Esophagus muscularis mucosa (tissue), 4 donors: ENCODE data around the gene ABCG2. TPM values are rescaled to one million over a fixed set of nuclear protein-coding genes. Genes with fewer than 3 reads are reported as not detected.

Source experiments
- DNase-seq: peaks from one replicate; pipeline ENCODE4 v3.0.0-alpha.2; 2017; ENCODE audit errors: extremely low spot score
- H3K27ac ChIP-seq, 4 donors: fragments of 200-600 bp; sonication (generic); replicated peaks in 1 of 4; 1 replicate in 3 of 4; 2 replicates in 1 of 4; pipeline ENCODE4 v1.5.1; 2016 to 2019; ENCODE audit warnings: mild to moderate bottlenecking in 1 of 4
- H3K27me3 ChIP-seq, 4 donors: fragments of 200-600 bp; sonication (generic); one replicate each; pipeline versions ENCODE4 v1.5.1 to v1.6.0; 2016 to 2019
- H3K36me3 ChIP-seq, 4 donors: fragments of 200-600 bp; sonication (generic); one replicate each; pipeline ENCODE4 v1.5.1; 2016 to 2019
- H3K4me1 ChIP-seq, 4 donors: fragments of 200-600 bp; sonication (generic); one replicate each; pipeline ENCODE4 v1.5.1; 2016 to 2019
- H3K4me3 ChIP-seq, 4 donors: fragments of 200-600 bp; sonication (generic); 1 replicate in 2 of 4; 2 replicates in 2 of 4; pipeline ENCODE4 v1.5.1; 2016 to 2019; ENCODE audit warnings: mild to moderate bottlenecking in 4 of 4, moderate library complexity in 1 of 4
- H3K9me3 ChIP-seq, 4 donors: fragments of 200-600 bp; sonication (generic); 1 replicate in 3 of 4; 2 replicates in 1 of 4; pipeline ENCODE4 v1.5.1; 2016 to 2019
- EP300 ChIP-seq: sonication (generic); formaldehyde crosslinking; IDR thresholded peaks from one replicate; pipeline ENCODE4 v1.6.1; 2017; ENCODE audit warnings: antibody characterized with exemption
- POLR2A ChIP-seq: fragments of 450-650 bp; IDR thresholded peaks from one replicate; pipeline ENCODE4 v1.6.1; 2017; ENCODE audit warnings: antibody characterized with exemption, moderate library complexity, mild to moderate bottlenecking, low read depth
- POLR2AphosphoS5 ChIP-seq, 2 donors: sonication (generic); formaldehyde crosslinking; IDR thresholded peaks; one replicate each; pipeline ENCODE4 v1.6.1; 2017; ENCODE audit warnings: antibody characterized with exemption in 2 of 2
- WGBS: methylation state at CpG from one replicate; pipeline ENCODE4 v1.1.5; 2018; 5-methylcytosine and 5-hydroxymethylcytosine counted together
- intact Hi-C: fragments of 100-400 bp; cut with DNase I; formaldehyde crosslinking; loops from one replicate; pipeline ENCODE4 v1.15.1; 2023
- total RNA-seq, 4 donors: library from RNA; depleted of rRNA; stranded (reverse); fragments of >200 nt; gene quantifications; one replicate each; pipeline versions ENCODE4 v1.1.0 to v1.2.1, GENCODE V29; 2016
- TF ChIP-seq, protein P1 (sequence below), 3 experiments: fragments of 200-600 bp in 2 of 3; fragments of 450-650 bp in 1 of 3; sonication (generic) in 2 of 3; IDR thresholded peaks; one replicate each; pipeline ENCODE4 v1.5.1; 2017 to 2019; ENCODE audit warnings: antibody characterized with exemption in 3 of 3, mild to moderate bottlenecking in 2 of 3, moderate library complexity in 1 of 3

ABCG2 gene
- total RNA-seq, 4 donors from 2014 or later, result 0.83 to 5.2 (median 2.7) TPM

DNA sequence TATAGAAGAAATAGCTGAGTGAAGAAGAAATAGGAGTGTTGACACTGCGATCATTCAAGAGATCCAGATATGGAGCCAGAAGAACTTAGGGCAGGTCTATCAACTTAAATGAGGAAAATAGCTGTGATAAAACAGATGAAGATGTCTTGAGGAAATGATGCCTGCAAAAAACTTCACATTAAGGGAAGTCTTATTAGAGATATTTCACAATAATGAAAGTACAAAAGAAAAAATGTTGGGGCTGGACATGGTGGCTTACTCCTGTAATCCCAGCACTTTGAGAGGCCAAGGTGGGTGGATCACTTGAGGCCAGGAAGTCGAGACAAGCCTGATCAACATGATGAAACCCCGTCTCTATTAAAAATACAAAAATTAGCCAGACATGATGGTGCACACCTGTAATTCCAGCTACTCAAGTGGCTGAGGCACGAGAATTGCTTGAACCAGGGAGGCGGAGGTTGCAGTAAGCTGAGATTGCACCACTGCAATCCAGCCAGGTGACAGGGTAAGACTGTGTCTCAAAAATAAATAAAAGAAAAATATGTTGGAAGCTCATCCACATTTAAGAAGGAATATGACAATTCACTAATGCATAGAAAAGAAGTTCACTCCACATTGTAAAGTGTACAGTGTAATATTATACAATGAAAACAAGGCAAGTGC is 94.7 kb downstream of the ABCG2 start:
- 83% methylated on average over 5 of the region's 5 CpGs for WGBS
- no peaks in the 10 kb centered on the region for H3K27me3 ChIP-seq

DNA sequence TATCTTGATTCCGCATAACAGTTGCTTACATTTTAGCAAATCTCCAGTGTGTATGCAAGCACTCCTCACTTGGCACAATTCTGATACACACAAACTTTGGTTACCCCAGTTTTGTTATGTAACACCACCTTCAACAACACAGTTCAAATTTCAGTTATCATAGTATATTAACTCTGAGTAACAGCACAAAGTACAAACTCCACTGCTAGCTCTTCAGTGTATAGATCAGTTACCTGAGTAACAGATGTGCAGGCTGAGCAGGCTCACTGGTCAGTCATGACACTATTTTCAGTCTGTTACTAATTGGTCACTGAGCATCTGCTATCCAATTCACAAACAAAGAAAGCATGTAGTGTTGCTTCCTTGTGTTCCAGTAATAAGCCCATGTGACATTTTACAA is 95.6 kb downstream of the ABCG2 start:
- no peak overlapping the region for H3K27ac ChIP-seq
- intact Hi-C loops, result no loop called here

More for the DNA sequence above, 94.7 kb downstream of the ABCG2 start:
- Histone ChIP-seq H3K36me3 (peaks cover 54 to 88% (median 69%) of the 10 kb centered on the region in 4 donors), H3K4me3 (no peak overlapping the region), H3K4me1 (peaks cover 0 to 13% (median 3%) of the 10 kb centered on the region in 4 donors), H3K9me3 (peaks cover 0 to 3% (median 0%) of the 10 kb centered on the region in 4 donors), H3K27ac (no peak overlapping the region)
- TF ChIP-seq, protein P1, sequence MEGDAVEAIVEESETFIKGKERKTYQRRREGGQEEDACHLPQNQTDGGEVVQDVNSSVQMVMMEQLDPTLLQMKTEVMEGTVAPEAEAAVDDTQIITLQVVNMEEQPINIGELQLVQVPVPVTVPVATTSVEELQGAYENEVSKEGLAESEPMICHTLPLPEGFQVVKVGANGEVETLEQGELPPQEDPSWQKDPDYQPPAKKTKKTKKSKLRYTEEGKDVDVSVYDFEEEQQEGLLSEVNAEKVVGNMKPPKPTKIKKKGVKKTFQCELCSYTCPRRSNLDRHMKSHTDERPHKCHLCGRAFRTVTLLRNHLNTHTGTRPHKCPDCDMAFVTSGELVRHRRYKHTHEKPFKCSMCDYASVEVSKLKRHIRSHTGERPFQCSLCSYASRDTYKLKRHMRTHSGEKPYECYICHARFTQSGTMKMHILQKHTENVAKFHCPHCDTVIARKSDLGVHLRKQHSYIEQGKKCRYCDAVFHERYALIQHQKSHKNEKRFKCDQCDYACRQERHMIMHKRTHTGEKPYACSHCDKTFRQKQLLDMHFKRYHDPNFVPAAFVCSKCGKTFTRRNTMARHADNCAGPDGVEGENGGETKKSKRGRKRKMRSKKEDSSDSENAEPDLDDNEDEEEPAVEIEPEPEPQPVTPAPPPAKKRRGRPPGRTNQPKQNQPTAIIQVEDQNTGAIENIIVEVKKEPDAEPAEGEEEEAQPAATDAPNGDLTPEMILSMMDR (IDR thresholded peaks at IDR 0.05), result no peak
- TF ChIP-seq EP300, result no peak
- no peak for TF ChIP-seq POLR2AphosphoS5 (IDR thresholded peaks at IDR 0.05)
- no peak for TF ChIP-seq POLR2A
- no peak for DNase-seq
- intact Hi-C loops, result no loop called here

DNA sequence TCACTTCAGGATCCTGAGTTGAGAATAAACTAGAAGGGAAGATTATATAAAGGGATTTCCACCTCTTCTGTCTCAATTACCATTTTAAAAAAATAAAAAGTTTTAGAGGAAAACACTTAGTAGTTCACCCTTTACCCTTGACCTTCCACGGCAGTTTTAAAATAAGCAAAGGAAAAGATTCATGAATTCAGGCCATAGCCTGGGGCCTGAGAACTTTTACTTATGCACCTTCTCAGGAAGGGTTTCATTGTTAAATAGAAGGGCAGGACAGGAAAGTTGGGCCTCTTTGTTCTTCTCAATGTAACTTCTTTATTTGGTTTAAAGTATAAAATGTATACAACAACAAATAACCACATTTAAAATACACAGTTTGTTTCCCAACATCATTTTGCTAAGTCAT is 96.1 kb downstream of the ABCG2 start:
- H3K36me3 ChIP-seq, result peaks cover 43 to 88% (median 65%) of the 10 kb centered on the region in 4 donors
- no peaks in the 10 kb centered on the region for H3K27me3 ChIP-seq
- TF ChIP-seq, protein P1 (IDR thresholded peaks at IDR 0.05), result no peak
- no peak for TF ChIP-seq EP300
- TF ChIP-seq POLR2A, result no peak
- TF ChIP-seq POLR2AphosphoS5 (IDR thresholded peaks at IDR 0.05), result no peak
- H3K9me3 ChIP-seq, result no peaks in the 10 kb centered on the region
- H3K4me3 ChIP-seq, result no peak overlapping the region
- WGBS, result 42% methylated on average over 1 of the region's 1 CpG
- intact Hi-C loops, result no loop called here
- no peak overlapping the region for H3K27ac ChIP-seq
- DNase-seq, result no peak
- peaks cover 0 to 13% (median 3%) of the 10 kb centered on the region in 4 donors for H3K4me1 ChIP-seq

More for the DNA sequence above, 95.6 kb downstream of the ABCG2 start:
- no peaks in the 10 kb centered on the region for H3K9me3 ChIP-seq
- peaks cover 0 to 13% (median 3%) of the 10 kb centered on the region in 4 donors for H3K4me1 ChIP-seq
- peaks cover 45 to 88% (median 65%) of the 10 kb centered on the region in 4 donors for H3K36me3 ChIP-seq
- no peak for TF ChIP-seq POLR2AphosphoS5 (IDR thresholded peaks at IDR 0.05)
- WGBS, result 83% methylated on average over 1 of the region's 1 CpG
- H3K27me3 ChIP-seq, result no peaks in the 10 kb centered on the region
- DNase-seq, result no peak
- H3K4me3 ChIP-seq, result no peak overlapping the region

DNA sequence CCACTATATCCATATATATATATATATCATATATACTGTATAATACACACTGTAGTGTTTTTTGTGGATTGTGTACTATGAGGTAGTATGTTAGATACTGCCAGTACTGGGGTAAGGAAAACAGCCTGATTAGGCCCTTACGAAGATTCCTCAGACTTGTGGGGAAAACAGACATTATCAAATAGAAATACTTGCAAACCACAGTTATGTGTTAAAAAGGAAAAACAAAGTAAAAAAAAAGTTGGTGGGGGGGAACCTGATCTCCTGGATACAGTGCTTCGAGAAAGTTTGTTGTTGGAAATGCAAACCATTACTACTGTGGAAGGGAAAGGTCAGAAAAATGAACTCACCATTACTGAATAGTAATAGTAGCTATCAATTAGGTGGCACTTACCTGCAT is 98.0 kb downstream of the ABCG2 start:
- H3K4me1 ChIP-seq, result peaks cover 0 to 13% (median 3%) of the 10 kb centered on the region in 4 donors
- TF ChIP-seq POLR2AphosphoS5 (IDR thresholded peaks at IDR 0.05) (no peak), POLR2A (no peak)
- TF ChIP-seq, protein P1 (IDR thresholded peaks at IDR 0.05), result no peak
- H3K27me3 ChIP-seq, result no peaks in the 10 kb centered on the region
- intact Hi-C loops, result no loop called here
- H3K27ac ChIP-seq, result no peak overlapping the region
- no peak overlapping the region for H3K4me3 ChIP-seq
- 85% methylated on average over 2 of the region's 2 CpGs for WGBS
- DNase-seq, result no peak
- H3K9me3 ChIP-seq, result no peaks in the 10 kb centered on the region
- peaks cover 41 to 88% (median 61%) of the 10 kb centered on the region in 4 donors for H3K36me3 ChIP-seq

DNA sequence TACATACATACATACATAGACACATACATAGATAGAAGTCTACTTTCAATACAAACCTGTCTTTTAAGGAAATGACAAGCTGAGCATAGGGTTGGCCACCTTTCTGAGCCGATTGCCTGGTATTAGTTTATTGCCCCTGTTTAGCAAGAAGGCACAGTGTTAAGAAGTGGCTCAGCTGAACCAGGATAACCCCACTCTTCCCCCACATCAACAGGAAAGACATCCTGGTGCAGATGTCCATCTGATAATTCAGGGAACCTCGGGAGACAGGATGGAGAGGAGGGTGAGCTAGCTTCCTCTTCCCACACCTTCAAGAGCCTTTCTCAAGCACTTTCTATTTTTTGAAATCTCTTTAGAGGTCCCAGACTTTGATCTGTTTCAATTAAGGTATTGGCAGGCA is 98.7 kb downstream of the ABCG2 start:
- Histone ChIP-seq H3K4me3 (no peak overlapping the region), H3K4me1 (peaks cover 0 to 13% (median 3%) of the 10 kb centered on the region in 4 donors), H3K27ac (no peak overlapping the region), H3K36me3 (peaks cover 37 to 88% (median 57%) of the 10 kb centered on the region in 4 donors), H3K9me3 (no peaks in the 10 kb centered on the region), H3K27me3 (no peaks in the 10 kb centered on the region)
- no peak for DNase-seq
- TF ChIP-seq, protein P1 (IDR thresholded peaks at IDR 0.05), result no peak
- TF ChIP-seq POLR2AphosphoS5 (IDR thresholded peaks at IDR 0.05), result no peak
- no peak for TF ChIP-seq POLR2A
- TF ChIP-seq EP300, result no peak
- WGBS, result 82% methylated on average over 2 of the region's 2 CpGs
- intact Hi-C loops, result no loop called here
